Inflammatory macrophage (primary cell): ENCODE results near the gene GRXCR1.

Source experiments
- DNase-seq, 2 donors: peaks; one replicate each; pipeline ENCODE4 v3.0.0-alpha.2; 2020 to 2022
- total RNA-seq, 18 experiments: gene quantifications; one replicate each; lab custom pipeline; 2026; ENCODE audit warnings: mixed read lengths in 6 of 18, inconsistent platforms in 2 of 18; lab: John Stamatoyannopoulos, UW

Gene GRXCR1
- total RNA-seq = 0 to 0.10 (median 0) reads per million in 18 experiments

GRCh38 chr4:42892413-42892812 lies at the start of gene GRXCR1:
Gene GRXCR1 (plus strand): TSS chr4:42892713. CDS start chr4:42893267, 554 bp downstream.
- no peak for DNase-seq

DNA sequence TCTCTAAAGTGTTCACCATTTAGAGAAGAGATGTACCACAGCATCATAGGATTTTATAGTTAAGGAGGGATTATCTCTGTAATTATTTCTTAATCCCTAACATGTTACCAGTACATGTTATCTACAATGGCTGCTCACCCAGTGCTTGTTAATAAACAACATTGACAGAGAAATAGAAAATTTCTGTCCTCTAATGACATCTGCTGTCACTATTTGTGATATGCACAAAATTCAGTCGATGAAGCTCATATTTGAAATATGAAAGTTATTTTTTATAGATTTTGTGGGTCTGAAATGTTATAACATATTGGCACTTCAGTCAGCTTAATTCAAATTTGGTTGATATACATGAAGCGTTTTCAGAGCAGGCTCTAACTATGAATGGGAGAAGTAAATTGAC lies 48.8 kb upstream of the GRXCR1 start:
- DNase-seq = no peak

DNA sequence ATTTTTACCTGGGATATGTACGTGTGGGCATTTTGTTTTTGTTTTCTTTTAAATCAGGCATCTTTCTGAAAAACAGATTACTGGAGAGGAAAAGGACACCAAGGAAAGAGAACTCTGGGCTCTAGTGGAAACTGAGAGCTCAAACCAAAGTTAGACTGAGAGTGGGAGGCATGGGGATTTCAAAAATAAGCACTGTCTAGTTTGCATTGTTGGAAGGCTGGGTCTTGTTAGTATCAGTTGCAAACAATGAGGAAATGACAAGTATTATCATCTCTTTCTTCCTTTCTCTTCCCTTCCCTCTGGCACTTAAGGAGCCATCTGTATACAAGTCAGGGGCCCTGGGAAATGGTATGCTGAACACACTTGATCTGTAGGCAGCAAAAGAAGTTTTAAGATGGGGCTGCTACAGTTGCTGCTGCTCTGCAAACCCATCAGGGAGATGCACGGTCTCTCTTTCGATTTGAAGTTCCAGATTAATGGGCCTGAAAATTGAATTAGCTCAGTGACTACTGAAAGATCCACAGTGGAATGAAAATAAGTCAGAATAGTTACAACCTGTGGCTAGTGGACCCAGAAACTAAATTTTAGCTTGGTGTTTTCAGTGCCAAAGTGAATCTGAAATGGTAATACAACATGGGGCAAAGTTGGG lies 48.0 kb upstream of the GRXCR1 start:
- DNase-seq = no peak

- no peak for DNase-seq
Observed at GRCh38 chr4:42845586-42845985, 46.9 kb upstream of the GRXCR1 start.

DNA sequence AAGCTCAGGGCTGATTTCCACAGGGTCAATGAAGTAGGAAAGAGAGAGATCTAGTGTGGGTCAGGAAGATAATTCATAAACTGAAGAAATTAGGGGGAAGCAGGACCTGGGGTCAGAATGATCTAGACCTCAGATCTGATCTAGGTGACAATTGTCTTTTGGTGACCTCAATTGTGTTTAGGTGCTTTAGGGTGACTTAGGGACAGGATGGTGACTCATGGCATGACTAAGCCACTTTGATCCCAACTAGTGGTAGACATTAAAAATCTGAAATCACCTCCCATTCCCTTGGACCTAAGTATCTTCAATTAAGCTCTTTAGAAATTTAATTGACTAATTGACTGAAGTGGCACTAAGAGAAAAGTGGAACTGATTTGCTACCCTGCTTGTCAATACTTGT lies 36.7 kb upstream of the GRXCR1 start:
- DNase-seq = no peak

GRCh38 chr4:42865572-42866189 lies 26.8 kb upstream of the GRXCR1 start:
- peak; percentile 72 for DNase-seq

- no peak for DNase-seq
Observed at GRCh38 chr4:42871261-42871660, 21.3 kb upstream of the GRXCR1 start.

DNA sequence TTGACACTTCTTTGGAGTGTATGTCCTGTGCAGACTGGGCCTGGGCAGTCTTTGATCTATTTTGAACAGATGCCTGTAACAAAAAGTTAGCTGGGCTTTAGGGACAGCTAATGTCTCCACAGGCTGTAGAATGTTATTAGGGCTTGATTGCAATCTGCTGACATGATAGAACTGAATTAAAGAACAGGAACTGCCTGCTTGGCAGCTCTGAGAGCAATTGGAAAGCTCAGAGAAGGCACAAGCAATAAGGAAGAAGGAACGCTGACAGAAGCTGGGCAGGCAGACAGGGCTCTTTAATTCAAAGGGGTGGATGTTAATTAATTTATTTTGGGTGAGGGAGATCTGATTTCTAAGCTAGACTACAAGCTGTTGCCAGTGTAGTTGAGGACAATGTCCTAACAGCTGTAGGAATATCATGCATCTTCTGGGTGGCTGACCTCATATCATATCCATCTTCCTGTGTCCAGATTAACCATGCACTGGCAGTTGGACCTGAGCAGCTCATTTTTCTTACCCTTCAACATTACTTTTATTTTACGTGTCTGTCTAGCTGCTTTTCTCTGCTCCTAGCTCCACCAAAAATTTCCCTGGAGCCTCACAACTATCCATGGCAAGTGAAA lies 20.7 kb upstream of the GRXCR1 start:
- DNase-seq = no peak

DNA sequence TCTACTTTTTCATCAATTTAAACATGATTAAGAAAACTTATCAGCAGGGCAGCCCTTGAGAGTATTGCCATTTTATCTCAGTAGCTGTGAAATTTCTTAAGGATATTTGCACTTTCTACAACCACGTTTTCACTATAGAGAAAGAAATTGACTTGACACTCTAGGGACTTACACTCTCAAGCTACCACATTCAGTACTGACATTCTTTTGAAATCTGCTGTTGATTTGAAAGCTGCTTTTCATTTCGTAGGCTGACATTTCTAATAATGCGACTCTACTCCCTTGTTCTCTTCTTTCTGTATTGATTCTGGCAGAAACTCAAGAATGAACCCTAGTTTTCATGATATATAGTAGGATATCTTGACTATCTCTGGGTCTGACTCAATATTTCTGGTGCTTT lies 13.7 kb upstream of the GRXCR1 start:
- DNase-seq = no peak

DNA sequence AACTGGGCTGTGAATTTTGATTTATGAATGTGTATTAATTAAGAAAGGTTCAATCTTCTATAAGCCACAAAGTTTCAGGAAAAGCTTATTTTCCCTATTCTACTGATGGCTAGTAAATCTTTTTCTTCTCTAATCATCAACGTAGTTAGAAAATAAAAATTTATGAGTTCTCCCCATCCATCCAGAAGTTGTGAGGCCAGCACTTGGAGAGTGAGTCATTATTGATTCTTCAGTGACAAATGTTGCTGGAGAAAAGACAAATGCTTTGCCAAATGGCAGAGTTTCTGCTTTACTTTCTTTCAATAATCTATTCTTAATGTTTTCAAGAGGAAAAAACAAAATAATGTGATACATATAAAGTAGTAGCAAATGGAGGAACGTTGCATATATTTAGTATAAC lies 11.3 kb upstream of the GRXCR1 start:
- DNase-seq = no peak

GRCh38 chr4:42891644-42892043 lies 869 bp upstream of the GRXCR1 start:
- DNase-seq = no peak

DNA sequence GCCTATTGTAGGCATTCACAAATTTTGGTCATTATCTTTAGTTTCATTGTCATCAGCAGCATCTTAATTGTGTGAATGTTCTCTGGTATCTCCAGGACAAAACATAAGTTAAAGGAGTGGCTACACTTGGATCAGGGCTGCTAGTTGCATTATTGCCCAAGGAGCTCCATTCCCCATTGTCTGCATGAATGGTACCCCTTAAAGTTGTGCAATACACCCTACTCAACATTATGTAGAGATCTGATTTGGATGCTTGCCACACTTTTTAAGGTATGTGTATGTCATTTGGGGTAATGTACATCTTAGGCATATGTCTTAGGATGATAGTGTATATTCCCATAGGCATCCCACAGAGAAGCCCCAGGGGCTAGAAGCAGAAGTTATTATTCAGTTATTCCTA lies 2.9 kb downstream of the GRXCR1 start:
- no peak for DNase-seq

DNA sequence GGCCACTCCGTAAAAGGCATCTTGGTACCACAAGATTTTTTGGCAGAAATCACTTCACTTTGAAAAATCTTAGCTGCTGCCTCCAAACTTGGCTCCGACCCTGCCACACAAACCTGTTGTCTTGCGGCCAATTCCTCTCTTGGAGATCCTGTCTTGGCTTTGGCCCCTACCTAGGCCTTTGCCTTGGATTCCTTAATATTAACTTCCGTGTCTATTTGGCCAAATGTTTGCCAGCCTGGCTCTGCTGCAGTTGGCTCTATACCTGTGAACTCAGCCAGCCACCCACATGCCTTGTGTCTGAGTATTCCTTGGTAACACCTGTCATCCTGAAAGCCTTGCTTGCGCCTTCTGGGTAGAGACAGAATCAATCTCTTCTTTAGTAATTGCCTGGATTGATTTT lies 12.5 kb downstream of the GRXCR1 start:
- no peak for DNase-seq

DNA sequence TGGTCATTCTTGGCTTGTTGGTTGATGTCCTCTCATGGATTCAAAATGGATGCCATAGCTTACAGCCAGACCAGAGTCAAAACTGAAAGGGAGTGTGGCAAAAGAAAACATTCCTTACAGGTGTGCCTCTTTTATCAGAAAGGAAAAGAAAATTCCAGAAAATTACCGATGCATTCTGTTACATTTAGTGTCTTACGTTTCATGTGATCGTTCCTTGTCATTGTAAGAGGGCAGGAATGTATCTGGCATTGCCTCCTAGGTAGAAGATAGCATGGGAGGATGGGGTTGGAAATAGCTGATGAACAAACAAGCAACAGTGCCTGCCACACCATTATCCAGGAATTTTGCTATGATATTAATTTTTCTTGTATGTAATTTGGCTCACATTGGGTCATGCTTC lies 13.1 kb downstream of the GRXCR1 start:
- no peak for DNase-seq

DNA sequence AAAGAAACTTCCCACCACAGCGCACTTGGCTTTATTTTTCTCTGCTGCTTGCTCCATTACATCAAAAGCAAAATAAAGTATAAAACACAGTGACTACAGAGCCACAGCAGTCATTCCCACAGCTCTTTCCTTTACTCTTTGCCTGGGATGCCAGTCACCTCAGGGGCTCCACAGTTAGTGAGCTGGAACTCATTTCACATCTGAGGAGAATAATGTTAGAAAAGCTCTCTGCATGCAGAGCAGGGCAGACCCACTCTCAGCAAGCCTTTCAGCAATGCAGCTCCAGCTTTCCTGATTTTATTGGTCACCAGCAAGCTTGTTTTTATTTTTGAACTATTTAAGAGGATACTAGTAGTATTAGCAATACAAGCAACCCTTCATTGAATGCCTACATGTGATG lies 13.8 kb downstream of the GRXCR1 start:
- DNase-seq = no peak

DNA sequence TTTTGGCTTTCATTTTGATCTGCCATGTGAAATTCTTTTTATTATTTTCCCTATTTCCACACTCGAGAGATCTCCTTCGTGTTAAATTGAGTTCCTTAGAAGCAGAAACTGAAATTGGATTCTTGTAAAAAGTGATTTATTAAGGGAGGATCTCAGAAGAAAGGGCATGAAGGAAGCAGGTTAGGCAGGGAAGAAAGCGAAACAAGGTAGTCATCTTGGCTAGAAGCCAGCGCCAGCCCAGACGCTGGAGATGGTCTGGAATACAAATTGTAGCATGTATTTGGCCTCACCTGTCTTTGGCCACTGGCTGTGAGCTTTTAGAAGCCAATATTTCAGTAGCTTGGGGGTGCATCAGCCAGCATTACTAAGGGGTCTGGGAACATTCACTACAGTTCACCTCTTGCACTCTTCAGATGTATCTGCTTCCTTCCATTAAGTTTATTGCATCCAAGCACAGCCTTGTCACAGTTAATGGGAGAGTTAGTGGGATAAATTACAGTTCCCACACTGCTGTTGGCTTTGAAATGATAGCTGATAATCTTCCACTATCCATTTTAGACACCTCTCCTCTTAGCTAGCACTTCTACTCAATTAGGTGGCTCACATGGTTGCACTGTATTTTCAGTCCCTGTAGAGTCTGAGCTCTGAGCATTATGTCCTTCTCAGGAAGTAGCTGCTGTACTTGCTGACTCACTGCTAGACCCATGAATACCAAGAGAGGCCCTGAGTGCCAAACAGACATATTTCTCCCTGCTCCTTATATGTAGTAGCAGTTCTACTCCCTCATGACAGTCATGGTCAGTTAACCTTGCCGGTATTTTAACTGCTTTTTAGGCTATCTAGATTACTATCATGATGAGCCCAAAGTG lies 14.6 kb downstream of the GRXCR1 start:
- no peak for DNase-seq

DNA sequence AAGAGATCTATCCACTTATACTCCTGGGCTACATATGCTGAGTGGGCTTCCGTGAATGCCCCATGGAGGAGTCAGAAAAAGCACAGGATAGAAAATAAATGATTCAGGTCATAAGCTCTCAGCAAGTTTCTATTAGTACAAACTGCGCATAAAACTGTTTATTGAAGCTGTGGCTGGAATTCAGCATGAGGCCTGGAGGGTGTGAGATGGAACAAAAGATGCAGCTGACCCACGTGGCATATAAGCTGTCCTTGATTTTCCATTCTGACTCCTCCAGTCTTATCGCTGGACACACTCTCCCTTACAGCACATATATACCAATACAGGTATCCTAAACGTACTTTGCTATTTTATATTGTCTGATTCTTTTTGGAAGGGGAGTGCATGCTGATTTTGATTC lies 17.9 kb downstream of the GRXCR1 start:
- no peak for DNase-seq

DNA sequence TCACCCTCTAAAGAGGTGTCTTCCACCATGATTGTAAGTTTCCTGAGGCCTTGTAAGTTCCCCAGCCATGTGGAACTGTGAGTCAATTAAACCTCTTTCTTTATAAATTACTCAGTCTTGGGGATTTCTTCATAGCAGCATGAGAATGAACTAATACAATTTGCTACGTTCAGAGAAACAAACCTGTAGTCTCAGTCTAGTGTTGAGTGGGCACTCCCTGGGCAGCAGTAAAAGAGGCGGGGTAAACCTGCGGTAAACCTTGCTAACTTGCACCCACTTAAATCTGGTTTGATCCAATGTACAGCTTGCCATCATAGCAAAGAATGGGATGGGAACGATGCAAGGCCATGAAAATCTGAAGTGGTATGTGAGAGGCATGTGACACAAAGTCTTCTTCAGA lies 22.4 kb downstream of the GRXCR1 start:
- DNase-seq = no peak

DNA sequence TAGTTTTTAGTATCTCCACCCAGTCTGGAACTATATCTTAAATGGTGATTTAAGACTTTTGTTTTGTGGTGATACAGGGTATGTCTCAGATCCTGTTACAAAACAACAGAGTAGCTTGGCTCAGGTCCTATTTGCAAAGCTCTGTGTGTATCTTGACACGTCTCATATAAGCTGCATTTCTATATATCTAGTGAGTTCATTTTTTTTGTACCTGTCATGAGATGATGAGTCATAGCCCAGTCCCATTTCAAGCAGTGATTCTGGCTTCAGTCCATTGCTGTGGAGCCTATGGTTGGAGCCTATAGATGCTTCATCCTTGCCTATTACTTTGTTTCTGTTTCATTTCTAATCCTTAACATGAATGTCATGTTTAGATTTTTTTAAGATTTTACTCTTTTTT lies 23.0 kb downstream of the GRXCR1 start:
- DNase-seq = no peak

DNA sequence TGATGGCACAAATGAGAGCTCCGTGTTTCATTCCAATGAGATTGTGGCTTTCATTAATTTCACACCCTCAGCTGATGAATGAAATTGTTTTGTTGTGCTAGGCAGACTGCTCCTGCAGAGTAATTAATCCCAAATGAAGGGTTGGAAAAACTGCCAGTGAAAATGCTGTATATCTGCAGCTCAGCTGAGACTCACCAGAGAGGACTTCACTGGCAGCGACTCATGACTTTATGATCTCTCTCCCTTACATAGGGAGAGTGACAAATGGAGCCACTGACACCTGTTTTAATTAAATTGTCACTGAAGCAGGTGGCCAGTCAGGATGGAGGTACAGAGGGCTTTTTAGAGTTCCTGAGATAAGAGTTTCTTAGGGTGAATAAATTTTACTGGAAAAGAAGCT lies 24.8 kb downstream of the GRXCR1 start:
- DNase-seq = no peak

DNA sequence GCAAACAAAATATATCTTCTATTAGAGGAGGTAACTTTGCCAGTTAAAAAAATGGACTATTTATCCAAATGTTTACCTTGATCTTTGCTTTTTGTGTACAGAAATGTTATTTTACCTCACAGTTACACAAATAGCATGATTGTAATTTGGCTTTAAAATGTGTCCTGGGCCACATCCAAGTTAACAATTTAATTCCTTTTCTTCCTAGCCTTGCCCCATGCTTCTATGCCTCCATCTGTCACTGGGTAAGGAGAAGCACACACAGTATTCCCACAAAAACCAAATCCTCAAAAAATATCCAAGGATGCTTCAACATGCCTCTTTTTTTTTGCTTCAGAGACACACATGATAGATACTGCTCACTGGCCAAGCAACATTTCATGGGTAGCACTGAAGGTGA lies 30.9 kb downstream of the GRXCR1 start:
- DNase-seq = no peak

DNA sequence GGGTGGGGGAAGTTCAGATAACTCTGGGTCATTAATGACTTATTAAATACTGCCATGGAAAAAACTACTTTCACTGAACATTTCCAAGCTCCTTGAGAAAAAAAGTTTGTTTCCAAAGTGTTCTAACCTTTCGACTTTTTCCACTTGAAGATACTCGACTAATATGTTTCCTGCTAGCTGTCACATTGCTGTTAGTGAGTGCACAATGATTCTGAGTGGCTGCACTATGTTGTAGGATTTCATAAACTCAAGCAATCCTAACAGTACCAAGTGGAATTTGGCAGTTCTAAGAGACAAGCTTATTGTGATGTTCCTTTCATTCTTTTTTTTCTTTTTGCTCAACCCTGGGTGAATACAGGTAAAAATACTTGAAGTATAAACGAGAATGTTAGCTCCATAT lies 33.4 kb downstream of the GRXCR1 start:
- DNase-seq = no peak

GRCh38 chr4:42927946-42928345 lies 35.4 kb downstream of the GRXCR1 start:
- DNase-seq = no peak
